ENCODE data around the gene KHK.

GRCh38 chr2:27109083-27109482, 22.5 kb downstream of the KHK start:
- TF ChIP-seq POLR2A (IDR thresholded peaks at IDR 0.05; ENCODE audit: low read length) (no peak), GATA1 (IDR thresholded peaks at IDR 0.05; ENCODE audit: low read depth, low read length) (no peak)

Measured in erythroblast (primary cell).